Measurements from ENCODE around the gene SLC25A21. TPM values are rescaled to one million over a fixed set of nuclear protein-coding genes. Genes with fewer than 3 reads are reported as not detected.

SLC25A21 gene
- total RNA-seq, 2 donors from 2014 or later, result 1.2 TPM; not detected in 1

GRCh38 chr14:36791402-36791801 lies 381.0 kb downstream of the SLC25A21 start:
- DNase-seq (ENCODE audit: low spot score) (no peak), ATAC-seq (ENCODE audit: insufficient number of reproducible peaks, low FRiP score, low read depth) (no peak)
- Histone ChIP-seq H3K36me3 (no peaks in the 10 kb centered on the region), H3K27me3 (replicated peaks; ENCODE audit: insufficient read depth) (no peaks in the 10 kb centered on the region), H3K4me3 (no peak overlapping the region), H3K4me1 (ENCODE audit: control insufficient read depth in 1 of 2, low read depth in 2 of 2) (no peaks in the 10 kb centered on the region), H3K27ac (no peak overlapping the region), H3K9me3 (no peaks in the 10 kb centered on the region)
- TF ChIP-seq CTCF (IDR thresholded peaks at IDR 0.05), result no peak

- no peaks in the 10 kb centered on the region for H3K4me1 ChIP-seq (ENCODE audit: control insufficient read depth in 1 of 2, low read depth in 2 of 2)
- no peak for TF ChIP-seq CTCF (IDR thresholded peaks at IDR 0.05)
- H3K36me3 ChIP-seq, result no peaks in the 10 kb centered on the region
- no peak overlapping the region for H3K27ac ChIP-seq
- ATAC-seq (ENCODE audit: insufficient number of reproducible peaks, low FRiP score, low read depth) (no peak), DNase-seq (ENCODE audit: low spot score) (no peak)
- peaks cover 11% of the 10 kb centered on the region for H3K9me3 ChIP-seq
- no peaks in the 10 kb centered on the region for H3K27me3 ChIP-seq (replicated peaks; ENCODE audit: insufficient read depth)
- no peak overlapping the region for H3K4me3 ChIP-seq
Measured at GRCh38 chr14:36785511-36785910, 386.9 kb downstream of the SLC25A21 start.

GRCh38 chr14:36784541-36784940 lies 387.9 kb downstream of the SLC25A21 start:
- no peak for ATAC-seq (ENCODE audit: insufficient number of reproducible peaks, low FRiP score, low read depth)
- Histone ChIP-seq H3K27me3 (replicated peaks; ENCODE audit: insufficient read depth) (no peaks in the 10 kb centered on the region), H3K9me3 (peaks cover 11% of the 10 kb centered on the region), H3K27ac (no peak overlapping the region), H3K36me3 (no peaks in the 10 kb centered on the region), H3K4me1 (ENCODE audit: control insufficient read depth in 1 of 2, low read depth in 2 of 2) (no peaks in the 10 kb centered on the region), H3K4me3 (no peak overlapping the region)
- DNase-seq (ENCODE audit: low spot score), result no peak
- TF ChIP-seq CTCF (IDR thresholded peaks at IDR 0.05), result no peak

GRCh38 chr14:36781897-36782296 lies 390.5 kb downstream of the SLC25A21 start:
- Histone ChIP-seq H3K27me3 (replicated peaks; ENCODE audit: insufficient read depth) (no peaks in the 10 kb centered on the region), H3K27ac (no peak overlapping the region), H3K36me3 (no peaks in the 10 kb centered on the region), H3K4me3 (no peak overlapping the region), H3K9me3 (peaks cover 11% of the 10 kb centered on the region), H3K4me1 (ENCODE audit: control insufficient read depth in 1 of 2, low read depth in 2 of 2) (no peaks in the 10 kb centered on the region)
- no peak for ATAC-seq (ENCODE audit: insufficient number of reproducible peaks, low FRiP score, low read depth)
- TF ChIP-seq CTCF (IDR thresholded peaks at IDR 0.05), result no peak
- DNase-seq (ENCODE audit: low spot score), result no peak

GRCh38 chr14:36773558-36773957 lies 398.8 kb downstream of the SLC25A21 start:
- no peaks in the 10 kb centered on the region for H3K4me1 ChIP-seq (ENCODE audit: control insufficient read depth in 1 of 2, low read depth in 2 of 2)
- DNase-seq (ENCODE audit: low spot score) (no peak), ATAC-seq (ENCODE audit: insufficient number of reproducible peaks, low FRiP score, low read depth) (no peak)
- no peaks in the 10 kb centered on the region for H3K9me3 ChIP-seq
- no peaks in the 10 kb centered on the region for H3K27me3 ChIP-seq (replicated peaks; ENCODE audit: insufficient read depth)
- H3K4me3 ChIP-seq, result no peak overlapping the region
- no peak overlapping the region for H3K27ac ChIP-seq
- no peaks in the 10 kb centered on the region for H3K36me3 ChIP-seq
- TF ChIP-seq CTCF (IDR thresholded peaks at IDR 0.05), result no peak

Data from thoracic aorta (tissue), 2 donors.